Epidermal melanocyte (primary cell): Measurements from ENCODE around the gene XCL2.
"Not testable (repeated sequence)": the region's sequence is repeated elsewhere in the genome, so short reads cannot be mapped to it uniquely, and the experiment has no call there.

Experiments
- DNase-seq: peaks from one replicate; pipeline ENCODE4 v3.0.0; 2011; ENCODE audit warnings: low spot score; ENCODE audit not compliant: insufficient read length

XCL2 gene

GRCh38 chr1:168543840-168544498, at the start of gene XCL2:
Gene XCL2 (minus strand): TSS chr1:168543997. CDS start chr1:168543964, 33 bp downstream.
- not testable (repeated sequence) for DNase-seq

GRCh38 chr1:168591641-168592250, 47.9 kb upstream of the XCL2 start:
- no peak for DNase-seq

- no peak for DNase-seq
These were observed 47.3 kb upstream of the XCL2 start for GRCh38 chr1:168591066-168591465.

- no peak for DNase-seq
These were observed 45.4 kb upstream of the XCL2 start for GRCh38 chr1:168589167-168589566.

- DNase-seq = no peak
These were observed 42.1 kb upstream of the XCL2 start for GRCh38 chr1:168585937-168586336.

GRCh38 chr1:168585191-168585590, 41.4 kb upstream of the XCL2 start:
- no peak for DNase-seq

GRCh38 chr1:168583571-168583970, 39.8 kb upstream of the XCL2 start:
- no peak for DNase-seq

GRCh38 chr1:168582688-168583336, 39.0 kb upstream of the XCL2 start:
- peak; percentile 23 for DNase-seq

- DNase-seq = no peak
These were observed 38.2 kb upstream of the XCL2 start for GRCh38 chr1:168581817-168582572.

GRCh38 chr1:168580991-168581390, 37.2 kb upstream of the XCL2 start:
- DNase-seq = not testable (repeated sequence)

GRCh38 chr1:168580290-168580689, 36.5 kb upstream of the XCL2 start:
- not testable (repeated sequence) for DNase-seq

GRCh38 chr1:168578531-168579185, 34.9 kb upstream of the XCL2 start:
- DNase-seq = not testable (repeated sequence)

GRCh38 chr1:168576245-168576688, 32.5 kb upstream of the XCL2 start, which contains the start of gene XCL1:
Gene XCL1 (plus strand): TSS chr1:168576605. CDS start chr1:168576638, 33 bp downstream.
- not testable (repeated sequence) for DNase-seq

- not testable (repeated sequence) for DNase-seq
These were observed 30.4 kb upstream of the XCL2 start for GRCh38 chr1:168574234-168574633.

- no peak for DNase-seq
These were observed 28.8 kb upstream of the XCL2 start for GRCh38 chr1:168572633-168573032.

- no peak for DNase-seq
These were observed 26.9 kb upstream of the XCL2 start for GRCh38 chr1:168570652-168571051.

GRCh38 chr1:168568346-168568745, 24.5 kb upstream of the XCL2 start:
- DNase-seq = no peak

- DNase-seq = no peak
These were observed 23.8 kb upstream of the XCL2 start for GRCh38 chr1:168567568-168567967.

- no peak for DNase-seq
These were observed 23.2 kb upstream of the XCL2 start for GRCh38 chr1:168567007-168567406.

- DNase-seq = no peak
These were observed 22.0 kb upstream of the XCL2 start for GRCh38 chr1:168565825-168566224.

GRCh38 chr1:168561989-168562388, 18.2 kb upstream of the XCL2 start:
- no peak for DNase-seq
